HG03039 (cell line): ENCODE results near the gene SYP.

ENCODE experiments used
- ATAC-seq: cut with Tn5 transposase; IDR thresholded peaks from one replicate; pipeline ENCODE4 v1.9.1; 2021; ENCODE audit warnings: mild to moderate bottlenecking, moderate library complexity; ENCODE audit not compliant: unreplicated experiment

SYP gene

DNA sequence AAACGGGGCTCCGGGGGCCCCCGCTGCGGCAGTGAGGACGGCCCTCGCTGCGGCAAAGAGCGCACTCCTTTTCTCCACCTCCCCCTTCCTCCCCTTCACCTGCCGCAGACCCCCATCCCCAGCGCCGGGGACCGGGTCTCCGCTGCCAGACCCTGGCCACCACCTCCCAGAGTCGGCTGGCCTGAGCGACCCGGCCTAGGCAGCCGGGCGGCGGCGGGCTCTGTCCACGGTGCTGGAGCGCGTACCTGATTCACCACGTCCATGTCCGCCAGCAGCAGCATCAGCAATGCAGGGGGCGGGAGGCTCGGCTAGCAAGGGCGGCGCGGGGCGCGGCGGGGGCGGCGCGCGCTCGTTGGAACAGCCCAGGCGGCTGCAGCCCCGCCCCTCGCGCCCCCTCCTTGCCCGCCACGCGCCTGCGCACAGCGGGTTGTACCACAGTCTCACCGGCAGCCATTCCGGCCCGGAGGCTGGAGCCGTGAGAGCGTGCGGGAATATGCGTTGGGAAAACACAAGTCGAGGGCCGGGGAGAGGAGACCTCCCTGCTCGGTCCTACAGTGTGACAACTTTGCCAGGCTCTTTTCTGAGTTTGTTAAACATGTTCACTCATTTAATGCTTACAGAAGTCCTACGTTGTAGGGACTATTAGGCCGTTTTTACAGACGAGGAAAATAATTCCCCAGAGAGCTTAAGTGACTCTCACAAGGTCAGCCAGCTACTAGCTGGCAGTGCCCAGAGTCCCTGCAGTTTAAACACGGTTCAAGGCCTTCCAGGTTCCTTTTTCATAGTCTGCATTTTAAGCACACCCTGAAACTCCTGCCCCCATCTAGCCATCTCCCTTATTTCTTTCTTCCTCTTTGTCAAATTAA lies at the start of gene SYP:
Gene SYP, minus strand, starts transcription at position 288 of the 866 bp plus-strand sequence. Its CDS starts 7 bp downstream, at position 281.
- peak; percentile 95 for ATAC-seq

DNA sequence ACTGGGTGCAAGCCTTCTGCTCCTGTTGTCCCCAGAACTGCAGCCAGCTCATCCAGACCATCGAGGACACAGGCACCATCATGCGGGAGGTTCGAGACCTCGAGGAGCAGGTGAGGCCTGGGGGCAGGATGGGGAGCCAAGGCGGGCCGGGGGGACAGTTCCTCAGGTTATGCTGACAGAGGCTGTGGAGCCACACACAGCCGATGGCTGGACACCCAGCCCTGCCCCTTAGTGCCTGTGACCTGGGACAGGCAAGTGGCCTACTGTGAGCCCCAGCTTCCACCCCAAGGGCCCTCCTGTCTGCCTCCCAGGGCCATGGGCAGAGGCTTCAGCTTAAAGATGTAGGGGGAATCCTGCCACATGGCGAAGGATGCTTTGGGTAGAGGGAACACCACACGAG lies 49.6 kb upstream of the SYP start:
- ATAC-seq: no peak

DNA sequence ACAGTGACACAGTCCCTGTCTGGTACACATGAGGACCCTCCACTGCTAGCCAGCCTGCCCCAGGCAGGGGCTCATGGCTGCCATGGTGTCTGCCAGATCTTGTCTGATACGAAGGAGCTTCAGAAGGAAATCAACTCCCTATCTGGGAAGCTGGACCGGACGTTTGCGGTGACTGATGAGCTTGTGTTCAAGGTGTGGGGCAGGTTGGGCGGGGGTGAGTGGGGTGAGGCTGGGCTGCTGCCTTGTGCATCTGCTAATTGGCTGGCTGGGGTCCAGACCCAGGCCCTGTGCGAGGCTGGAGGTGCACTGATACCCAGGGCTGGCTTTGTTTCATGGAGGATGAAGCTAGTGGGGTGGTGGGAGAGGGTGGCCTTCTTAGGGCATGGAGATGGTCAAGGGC lies 49.1 kb upstream of the SYP start:
- no peak for ATAC-seq

DNA sequence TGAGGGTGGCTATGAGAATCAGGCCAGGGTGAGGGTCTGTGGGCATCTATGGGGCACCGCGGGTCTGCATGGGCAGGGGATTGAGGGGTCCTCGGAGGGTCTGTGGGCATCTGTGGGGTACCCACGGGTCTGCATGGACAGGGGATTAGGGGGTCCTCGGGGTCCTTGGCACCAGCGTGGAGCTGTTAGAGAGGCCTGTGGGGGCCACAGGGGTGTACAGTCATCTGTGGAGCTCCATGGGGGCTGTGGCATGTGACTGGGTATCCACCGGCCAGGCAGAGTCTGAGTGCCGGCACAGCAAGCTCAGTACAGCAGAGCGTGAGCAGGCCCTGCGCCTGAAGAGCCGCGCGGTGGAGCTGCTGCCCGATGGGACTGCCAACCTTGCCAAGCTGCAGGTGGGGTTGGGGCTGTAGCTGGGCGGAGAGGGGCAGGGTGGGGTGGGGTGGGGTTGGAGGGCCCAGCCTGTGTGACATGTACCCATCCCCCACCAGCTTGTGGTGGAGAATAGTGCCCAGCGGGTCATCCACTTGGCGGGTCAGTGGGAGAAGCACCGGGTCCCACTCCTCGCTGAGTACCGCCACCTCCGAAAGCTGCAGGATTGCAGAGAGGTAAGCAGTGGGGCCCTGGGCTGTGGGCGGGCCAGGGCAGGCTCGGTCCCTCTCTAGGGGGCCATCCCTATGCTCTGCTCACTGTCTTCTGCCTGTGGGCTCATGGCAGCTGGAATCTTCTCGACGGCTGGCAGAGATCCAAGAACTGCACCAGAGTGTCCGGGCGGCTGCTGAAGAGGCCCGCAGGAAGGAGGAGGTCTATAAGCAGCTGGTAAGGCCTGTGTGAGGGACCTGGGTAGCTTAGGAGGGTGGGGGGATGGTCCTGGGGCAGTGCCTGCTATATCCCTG lies 48.2 kb upstream of the SYP start:
- no peak for ATAC-seq

DNA sequence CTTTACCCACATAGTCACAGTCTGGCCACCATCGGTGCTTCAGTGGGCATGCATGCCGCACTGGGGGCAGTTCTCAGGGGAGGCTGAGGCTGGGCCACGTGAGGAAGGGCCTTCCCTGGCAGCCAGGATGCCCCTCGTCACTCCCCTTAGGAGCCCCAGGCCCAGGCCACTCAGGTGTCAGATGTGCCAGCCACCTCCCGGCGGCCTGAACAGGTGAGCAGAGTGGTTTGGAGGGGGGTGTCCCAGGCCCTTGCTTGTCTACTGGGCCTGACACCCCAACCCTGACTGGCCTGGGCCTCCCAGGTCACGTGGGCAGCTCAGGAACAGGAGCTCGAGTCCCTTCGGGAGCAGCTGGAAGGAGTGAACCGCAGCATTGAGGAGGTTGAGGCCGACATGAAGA lies 47.4 kb upstream of the SYP start:
- no peak for ATAC-seq

DNA sequence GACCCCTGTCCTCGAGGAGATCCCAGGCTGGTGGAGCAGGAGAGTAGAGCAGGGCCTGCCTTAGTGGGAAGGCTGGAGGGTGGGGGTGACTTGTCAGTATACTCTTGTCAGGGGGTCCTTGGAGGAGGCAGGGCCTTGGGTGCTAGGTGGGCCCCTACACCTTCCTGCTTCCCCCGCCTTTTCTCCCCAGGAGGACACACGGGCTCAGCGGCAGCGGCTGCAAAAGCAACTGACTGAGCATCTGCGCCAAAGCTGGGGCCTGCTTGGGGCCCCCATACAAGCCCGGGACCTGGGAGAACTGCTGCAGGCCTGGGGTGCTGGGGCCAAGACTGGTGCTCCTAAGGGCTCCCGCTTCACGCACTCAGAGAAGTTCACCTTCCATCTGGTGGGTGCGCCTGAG lies 46.5 kb upstream of the SYP start:
- ATAC-seq: no peak

DNA sequence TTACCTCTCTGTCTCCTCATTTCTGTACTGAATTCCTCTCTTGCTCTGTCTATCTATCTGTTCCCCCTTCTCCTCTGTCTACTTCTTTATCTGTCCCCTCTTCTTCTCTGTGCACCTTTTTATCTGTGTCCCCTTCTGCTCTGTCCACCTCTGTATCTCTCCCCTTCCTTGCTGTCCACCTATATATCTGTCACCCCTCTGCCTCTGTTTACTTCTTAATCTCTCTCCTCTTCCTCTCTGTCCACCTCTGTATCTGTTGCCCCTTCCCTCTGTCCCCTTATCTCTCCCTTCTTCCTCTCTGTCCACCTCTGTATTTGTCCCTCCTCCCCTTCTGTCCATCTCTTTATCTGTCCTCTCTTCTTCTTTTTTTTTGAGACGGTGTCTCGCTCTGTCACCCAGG lies 44.2 kb upstream of the SYP start:
- no peak for ATAC-seq

DNA sequence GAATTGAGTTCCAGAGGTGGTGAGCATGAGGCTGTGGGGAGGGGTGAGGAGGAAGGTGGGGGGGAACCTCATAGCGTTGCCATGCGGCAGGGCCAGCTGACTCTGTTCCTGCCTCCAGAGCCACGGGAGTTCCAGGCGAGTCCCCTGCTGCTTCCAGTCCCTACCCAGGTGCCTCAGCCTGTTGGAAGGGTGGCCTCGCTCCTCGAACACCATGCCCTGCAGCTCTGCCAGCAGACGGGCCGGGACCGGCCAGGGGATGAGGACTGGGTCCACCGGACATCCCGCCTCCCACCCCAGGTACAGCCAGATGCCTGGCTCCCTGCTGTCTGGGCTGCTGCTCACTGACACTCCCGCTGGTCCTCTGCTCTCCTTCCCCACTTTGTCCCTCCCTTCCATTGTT lies 43.2 kb upstream of the SYP start:
- ATAC-seq: no peak

DNA sequence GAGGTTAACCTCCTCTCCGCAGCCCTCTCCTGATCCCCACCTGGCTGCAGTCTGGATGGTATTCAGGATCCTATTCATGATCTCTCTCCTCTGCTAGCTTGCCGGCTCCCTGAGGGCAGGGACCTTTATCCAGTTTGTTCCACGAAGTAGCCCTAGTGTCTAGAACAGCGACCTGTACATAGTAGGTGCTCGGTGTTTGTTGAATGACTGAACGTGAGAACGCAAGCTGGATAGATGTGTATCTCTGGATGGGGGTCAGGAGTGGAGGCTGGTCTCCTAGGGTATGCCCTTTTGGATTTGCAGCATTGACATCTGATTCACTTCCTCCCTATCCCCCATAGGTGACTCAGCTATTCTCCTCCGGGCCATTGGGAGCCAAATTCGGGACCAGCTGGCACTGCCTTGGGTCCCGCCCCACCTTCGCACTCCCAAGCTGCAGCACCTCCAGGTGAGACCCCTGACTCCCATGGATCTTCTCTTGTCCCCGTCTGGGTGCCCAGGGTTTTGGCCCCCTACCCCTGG lies 42.6 kb upstream of the SYP start:
- no peak for ATAC-seq

DNA sequence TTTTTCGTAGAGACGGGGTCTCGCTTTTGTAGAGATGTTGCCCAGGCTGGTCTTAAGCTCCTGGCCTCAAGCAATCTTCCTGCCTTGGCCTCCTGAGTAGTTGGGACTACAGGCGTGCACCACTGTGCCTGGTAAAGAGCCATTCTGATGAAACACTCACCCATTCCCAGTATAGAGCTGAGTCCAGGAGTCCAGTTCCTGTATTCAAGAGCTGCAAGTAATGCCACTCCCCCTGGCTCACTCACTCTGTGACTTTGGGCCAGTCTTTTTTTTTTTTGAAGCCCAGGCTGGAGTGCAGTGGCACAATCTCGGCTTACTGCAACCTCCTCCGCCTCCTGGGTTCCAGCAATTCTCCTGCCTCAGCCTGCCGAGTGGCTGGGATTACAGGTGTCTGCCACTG lies 38.7 kb upstream of the SYP start:
- no peak for ATAC-seq

DNA sequence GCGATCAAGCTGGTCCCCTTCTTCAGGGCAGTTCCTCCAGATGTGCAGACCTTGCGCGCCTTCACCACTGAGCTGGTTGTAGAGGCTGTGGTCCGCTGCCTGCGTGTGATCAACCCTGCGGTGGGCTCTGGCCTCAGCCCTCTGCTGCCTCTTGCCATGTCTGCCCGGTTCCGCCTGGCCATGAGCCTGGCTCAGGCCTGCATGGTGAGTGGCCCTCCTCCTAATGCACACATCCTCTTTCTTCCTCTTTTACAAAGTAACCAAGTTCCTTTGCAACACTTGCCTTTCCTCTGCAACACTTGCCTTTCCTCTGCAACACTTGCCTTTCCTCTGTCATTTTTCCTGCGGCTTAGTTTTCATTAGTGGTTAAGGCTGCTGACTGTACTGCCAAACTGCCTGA lies 37.1 kb upstream of the SYP start:
- no peak for ATAC-seq

DNA sequence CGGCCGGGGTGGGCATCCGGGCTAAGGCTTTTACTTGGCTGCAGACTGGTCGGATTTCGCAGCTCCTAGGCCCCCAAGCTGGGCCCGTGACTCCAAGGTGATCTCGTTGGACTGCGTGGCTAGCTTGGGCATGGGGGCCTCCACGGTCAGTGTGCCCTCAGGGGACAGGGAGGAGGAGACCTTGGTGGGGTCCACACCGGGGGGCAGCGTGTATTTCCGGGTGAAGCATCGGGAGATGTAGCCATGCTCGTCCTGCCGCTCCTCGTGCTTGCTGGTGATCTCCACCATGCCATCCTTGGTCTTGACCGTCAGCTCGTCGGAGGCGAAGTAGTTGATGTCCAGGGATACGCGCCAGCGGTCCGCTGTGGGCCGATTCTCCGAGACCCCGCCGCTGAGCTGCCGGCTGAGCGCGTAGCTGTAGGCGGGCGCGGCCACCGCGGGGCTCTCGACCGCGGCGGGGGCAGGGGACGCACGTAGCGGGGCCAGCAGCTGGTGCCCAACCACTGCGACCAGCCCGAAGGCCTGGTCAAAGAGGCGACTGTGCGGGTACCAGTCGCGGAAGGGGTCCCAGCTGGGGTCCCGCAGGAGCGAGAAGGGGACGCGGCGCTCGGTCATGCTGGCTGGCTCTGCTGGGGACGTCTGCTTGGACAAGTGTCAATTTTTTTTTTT lies 34.0 kb upstream of the SYP start:
- ATAC-seq: no peak

DNA sequence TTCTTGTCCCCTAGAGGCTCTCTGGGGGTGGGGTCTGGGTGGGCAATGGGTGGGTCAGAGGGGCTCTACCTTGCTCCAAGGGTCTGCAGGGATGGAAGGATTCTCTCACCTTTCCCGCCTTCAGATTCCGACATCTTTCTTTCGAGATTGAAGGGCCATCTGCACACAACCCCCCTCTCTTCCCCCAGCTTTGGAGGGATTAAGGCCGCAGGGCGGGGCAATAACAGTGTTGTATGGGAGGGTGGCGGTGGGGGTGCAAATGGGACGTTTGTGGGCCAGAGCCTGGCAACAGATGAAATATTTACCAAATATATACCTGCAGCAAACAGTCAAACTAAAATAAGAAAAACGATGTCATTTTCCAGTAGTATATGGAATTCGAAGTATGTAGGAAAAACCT lies 33.2 kb upstream of the SYP start, which contains the start of gene CACNA1F:
Gene CACNA1F, minus strand, starts transcription at position 165 of the 400 bp plus-strand sequence. Its CDS starts 31 bp downstream, at position 134.
- no peak for ATAC-seq

DNA sequence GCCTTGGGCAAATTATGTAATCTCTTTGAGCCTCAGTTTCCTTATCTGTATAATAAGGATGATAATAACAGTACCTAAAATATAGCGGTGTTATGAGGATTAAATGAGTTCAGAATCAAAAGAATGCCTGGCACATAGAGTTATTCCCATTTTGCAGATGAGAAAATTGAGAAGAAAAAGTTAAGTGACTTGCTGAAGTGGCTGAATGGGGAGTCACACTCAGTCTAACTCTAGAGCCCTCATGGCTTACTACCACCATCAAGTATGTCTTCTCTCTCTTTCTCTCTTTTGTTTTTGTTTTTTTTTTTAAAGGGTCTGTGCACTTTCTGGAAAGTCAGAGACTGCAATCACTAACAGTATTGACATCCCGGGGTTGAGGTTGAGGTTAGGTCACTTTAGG lies 32.5 kb upstream of the SYP start:
- no peak for ATAC-seq

DNA sequence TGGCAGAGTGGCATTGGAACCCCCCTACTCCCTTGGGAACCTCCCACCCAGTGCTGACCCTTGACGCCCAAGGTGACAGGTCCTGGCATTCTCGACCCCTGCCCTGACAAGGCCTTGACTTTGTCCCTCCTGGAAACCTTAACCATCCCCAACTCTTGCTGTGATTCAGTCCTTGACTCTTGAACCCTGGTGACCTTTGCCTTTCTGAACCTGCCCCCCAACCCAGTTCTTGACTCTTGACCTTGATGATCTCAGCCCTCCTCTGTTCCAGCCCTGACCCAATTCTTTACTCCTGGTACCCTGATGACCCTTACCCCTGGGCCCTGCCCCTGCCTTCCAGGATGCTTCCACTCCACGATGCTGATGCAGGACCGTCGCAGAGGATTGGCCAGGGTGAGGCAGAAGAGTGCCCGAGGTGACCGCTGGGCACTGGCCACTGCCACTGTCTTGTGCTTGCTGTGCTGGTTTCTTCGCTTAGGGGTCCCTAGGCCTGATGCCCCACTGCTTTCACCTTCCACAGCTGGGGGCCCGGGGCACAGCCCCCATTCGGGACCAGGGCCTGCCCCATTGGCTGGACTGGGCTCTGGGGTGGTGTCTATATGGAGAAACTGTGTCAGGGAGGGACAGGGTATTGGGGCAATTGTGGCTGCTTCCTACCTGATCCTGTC lies 31.5 kb upstream of the SYP start:
- ATAC-seq: no peak

DNA sequence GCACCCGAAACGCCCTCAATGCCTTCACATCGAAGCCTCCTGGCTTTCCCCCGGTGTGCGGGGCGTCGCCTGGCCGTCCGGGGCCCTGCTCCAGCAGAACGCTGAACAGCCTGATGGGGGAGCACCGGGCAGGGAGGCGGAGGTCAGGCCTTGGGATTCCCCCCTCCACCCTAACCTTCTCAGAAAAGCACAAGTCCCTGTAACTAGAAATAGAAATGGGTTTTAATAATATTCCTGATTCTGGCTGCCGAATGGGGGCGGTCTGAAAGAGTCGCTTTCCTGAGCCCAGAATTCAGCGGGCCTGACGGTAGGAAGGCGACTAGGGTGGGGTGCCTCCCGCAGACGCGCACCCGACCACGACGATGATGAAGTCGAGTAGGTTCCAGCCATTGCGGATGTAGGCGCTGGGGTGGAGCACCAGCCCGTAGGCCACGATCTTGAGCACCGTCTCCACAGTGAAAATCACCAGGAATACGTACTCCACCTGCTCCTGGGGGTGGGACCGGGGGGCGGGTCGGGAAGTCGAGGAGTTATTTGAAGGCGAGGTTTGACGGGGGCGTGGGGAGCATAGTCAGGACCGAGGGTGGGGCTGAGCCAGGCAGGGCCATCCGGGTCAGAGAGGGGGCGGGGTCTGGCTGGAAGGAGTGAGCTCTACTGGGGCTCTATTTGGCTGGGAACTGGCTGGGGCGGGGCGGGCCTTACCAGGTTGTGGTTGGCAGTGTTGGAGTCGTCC lies 30.7 kb upstream of the SYP start:
- peak; percentile 50 for ATAC-seq

DNA sequence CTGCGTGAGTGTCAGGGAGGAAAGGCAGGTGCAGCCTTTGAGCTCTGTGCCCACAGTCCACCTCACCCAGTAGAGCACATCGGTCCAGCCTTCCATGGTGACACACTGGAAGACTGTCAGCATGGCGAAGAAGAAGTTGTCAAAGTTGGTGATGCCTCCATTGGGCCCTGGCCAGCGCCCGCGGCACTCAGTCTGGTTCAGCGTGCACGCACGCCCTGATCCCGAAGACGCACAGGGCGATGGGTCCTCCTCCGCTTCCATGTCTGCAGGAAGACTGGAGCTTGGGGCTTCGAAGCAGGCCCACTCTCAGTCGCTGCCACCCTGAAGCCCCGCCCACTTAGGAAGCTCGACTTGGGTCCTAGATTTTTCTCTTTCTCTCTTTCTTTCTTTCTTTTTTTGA lies 28.2 kb upstream of the SYP start:
- no peak for ATAC-seq

DNA sequence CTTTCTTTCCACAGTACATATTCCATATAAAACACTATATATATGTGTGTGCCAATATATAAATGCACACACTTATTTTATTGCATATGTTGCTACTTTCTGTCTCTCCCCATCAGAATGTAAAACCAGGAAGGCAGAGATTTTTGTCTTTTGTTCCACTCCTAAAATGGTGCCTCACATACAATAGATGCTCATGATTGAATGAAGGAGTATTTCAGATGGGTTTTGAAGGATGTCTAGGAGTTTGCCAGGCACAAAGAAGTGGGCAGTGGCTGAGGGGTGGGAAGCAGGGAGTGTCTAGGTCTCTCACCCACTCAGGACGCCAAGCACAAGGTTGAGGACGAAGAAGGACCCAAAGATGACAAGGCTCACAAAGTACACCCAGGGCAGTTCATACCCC lies 27.7 kb upstream of the SYP start:
- ATAC-seq: no peak

DNA sequence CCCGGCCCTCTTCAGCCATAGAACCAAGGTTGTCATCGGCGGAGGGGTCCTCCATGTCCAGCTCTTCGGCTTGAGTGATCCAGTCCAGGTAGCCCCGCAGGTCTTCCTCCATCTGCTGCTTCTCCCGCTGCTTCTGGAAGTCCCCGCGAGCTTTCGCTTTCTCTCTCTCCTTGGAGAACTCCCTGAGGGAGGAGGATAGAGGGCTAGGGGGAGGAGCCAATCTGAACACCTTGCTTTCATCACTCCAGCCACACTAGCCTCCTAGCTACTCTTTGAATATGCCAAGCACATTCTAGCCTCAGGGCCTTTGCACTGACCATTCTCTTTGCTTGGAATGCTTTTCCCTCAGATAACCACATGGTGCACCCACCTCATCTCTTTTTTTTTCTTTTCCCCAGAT lies 27.0 kb upstream of the SYP start:
- ATAC-seq: no peak

DNA sequence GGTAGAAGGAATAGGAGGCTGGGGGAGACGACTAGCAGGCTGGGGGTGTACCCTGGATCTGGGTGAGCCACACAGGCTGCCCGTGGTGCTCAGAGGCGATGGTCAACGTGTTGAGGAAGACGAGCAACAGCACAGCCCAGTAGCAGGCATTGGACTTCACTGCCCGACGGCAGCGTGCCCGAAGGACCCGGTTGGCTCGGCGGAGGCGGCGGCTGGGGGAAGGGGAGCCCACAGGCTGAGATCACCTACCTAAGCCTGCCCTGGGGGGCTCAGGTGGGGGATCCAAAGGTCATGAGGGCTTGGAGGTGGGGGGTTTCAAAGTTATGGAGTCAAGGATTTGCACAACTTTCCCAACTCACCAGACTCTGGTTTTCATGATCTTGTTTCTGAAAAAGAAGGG lies 25.9 kb upstream of the SYP start:
- ATAC-seq: no peak
